Activated B cell treated with CpG ODN at 0.5 μM for 24 hours (primary cell): ENCODE results near the gene SLC10A3. TPM values are rescaled to one million over a fixed set of nuclear protein-coding genes. Genes with fewer than 3 reads are reported as not detected.

Source experiments
- ATAC-seq: fragments of 200-7000 bp; cut with Tn5 transposase; one replicate; pipeline ENCODE4 v1.10.0; 2021; ENCODE audit warnings: low read depth, mild to moderate bottlenecking, moderate library complexity
- CTCF ChIA-PET: fragments of 350-600 bp; sonication (Branson Sonifier 250); formaldehyde crosslinking; loops from one replicate; lab custom pipeline; 2021; ENCODE audit warnings: antibody characterized with exemption; lab: Charles Lee
- POLR2A ChIA-PET: fragments of 350-600 bp; sonication (Branson Sonifier 250); formaldehyde crosslinking; loops from one replicate; lab custom pipeline; 2021; ENCODE audit warnings: antibody characterized with exemption; lab: Charles Lee
- DNase-seq: peaks from one replicate; pipeline ENCODE4 v3.0.0; 2022
- H3K27ac Mint-ChIP-seq: one replicate; pipeline ENCODE4 v1.8.0; 2020; ENCODE audit warnings: mixed read lengths
- H3K27me3 Mint-ChIP-seq: one replicate; pipeline ENCODE4 v1.8.0; 2021; ENCODE audit warnings: mixed read lengths
- H3K36me3 Mint-ChIP-seq: one replicate; pipeline ENCODE4 v1.8.0; 2021; ENCODE audit warnings: low read depth, mixed read lengths
- H3K4me1 Mint-ChIP-seq: one replicate; pipeline ENCODE4 v1.8.0; 2021; ENCODE audit warnings: mixed read lengths
- H3K4me3 Mint-ChIP-seq: one replicate; pipeline ENCODE4 v1.8.0; 2020; ENCODE audit warnings: mild to moderate bottlenecking, mixed read lengths
- H3K9me3 Mint-ChIP-seq: one replicate; pipeline ENCODE4 v1.8.0; 2020; ENCODE audit warnings: mixed read lengths
- CTCF ChIP-seq: fragments of 200-600 bp; IDR thresholded peaks from one replicate; pipeline ENCODE4 v1.8.0; 2022; ENCODE audit warnings: antibody characterized with exemption, mild to moderate bottlenecking
- intact Hi-C: fragments of 100-400 bp; cut with micrococcal nuclease; formaldehyde crosslinking; loops from one replicate; pipeline ENCODE4 v1.15.1; 2024
- total RNA-seq: library from RNA; stranded (reverse); gene quantifications from 2 replicates; pipeline ENCODE4 v1.2.3, GENCODE V29; 2022

SLC10A3 gene
- total RNA-seq, 1 donor from 2014 or later: 13.4 TPM

- intact Hi-C loops: loop anchor here (5.0 kb wide), 2 partner anchors 37 to 97 kb away; partner anchors contain the start of genes PLXNA3 and RPL10
- TF ChIP-seq CTCF: no peak
- H3K4me1 Mint-ChIP-seq: peaks cover 13% of the 10 kb centered on the region
- H3K27ac Mint-ChIP-seq: no peak overlapping the region
- POLR2A ChIA-PET: no interaction called here
- no peaks in the 10 kb centered on the region for H3K27me3 Mint-ChIP-seq
- H3K4me3 Mint-ChIP-seq: no peak overlapping the region
- ATAC-seq (no peak), DNase-seq (no peak)
- CTCF ChIA-PET: no interaction called here
- no peaks in the 10 kb centered on the region for H3K36me3 Mint-ChIP-seq
- no peaks in the 10 kb centered on the region for H3K9me3 Mint-ChIP-seq
These were observed 4.3 kb upstream of the SLC10A3 start for GRCh38 chrX:154494715-154495114.

GRCh38 chrX:154490021-154490413 lies 412 bp downstream of the SLC10A3 start:
- ATAC-seq (peak; percentile 5), DNase-seq (no peak)
- no peaks in the 10 kb centered on the region for H3K9me3 Mint-ChIP-seq
- CTCF ChIA-PET: interaction anchor here (0.8 to 1.0 kb wide), 2 partner anchors 27 to 117 kb away, joined by 3 read pairs; no protein-coding TSS in a partner anchor
- TF ChIP-seq CTCF: no peak
- peaks cover 4% of the 10 kb centered on the region for H3K36me3 Mint-ChIP-seq
- peaks cover 10% of the 10 kb centered on the region for H3K4me1 Mint-ChIP-seq
- intact Hi-C loops: loop anchor here (1.0 to 5.0 kb wide), 4 partner anchors 11 to 93 kb away; partner anchors contain the start of genes FAM3A, LAGE3, PLXNA3 and RPL10
- POLR2A ChIA-PET: interaction anchor here (0.5 to 3.1 kb wide), 19 partner anchors 10 to 519 kb away, joined by 3 to 34 read pairs (median 6); partner anchors contain the start of genes ATP6AP1, DNASE1L1, EMD and FAM3A
- H3K27ac Mint-ChIP-seq: peak overlapping the region; percentile 85
- H3K27me3 Mint-ChIP-seq: no peaks in the 10 kb centered on the region
- peak overlapping the region; percentile 86 for H3K4me3 Mint-ChIP-seq

GRCh38 chrX:154489182-154489581 lies 1.2 kb downstream of the SLC10A3 start:
- Mint-ChIP-seq H3K36me3 (peaks cover 4% of the 10 kb centered on the region), H3K27ac (peak overlapping the region; percentile 85), H3K4me1 (peaks cover 10% of the 10 kb centered on the region), H3K9me3 (no peaks in the 10 kb centered on the region), H3K27me3 (no peaks in the 10 kb centered on the region), H3K4me3 (peak overlapping the region; percentile 86)
- ChIA-PET POLR2A (interaction anchor here (1.0 to 3.1 kb wide), 11 partner anchors 9 to 508 kb away, joined by 3 to 34 read pairs (median 12); partner anchors contain the start of genes DNASE1L1, EMD, FAM3A and LAGE3), CTCF (no interaction called here)
- ATAC-seq (no peak), DNase-seq (no peak)
- TF ChIP-seq CTCF: no peak
- intact Hi-C loops: no loop called here

- no peak overlapping the region for H3K27ac Mint-ChIP-seq
- CTCF ChIA-PET: no interaction called here
- no peak for ATAC-seq
- intact Hi-C loops: no loop called here
- H3K4me3 Mint-ChIP-seq: no peak overlapping the region
- no peak for TF ChIP-seq CTCF
- no peak for DNase-seq
- POLR2A ChIA-PET: interaction anchor here (1.0 to 2.4 kb wide), 4 partner anchors 9 to 78 kb away, joined by 3 to 18 read pairs (median 8); partner anchors contain the start of genes DNASE1L1, LAGE3, PLXNA3 and TAFAZZIN
- no peaks in the 10 kb centered on the region for H3K27me3 Mint-ChIP-seq
- H3K9me3 Mint-ChIP-seq: no peaks in the 10 kb centered on the region
- H3K4me1 Mint-ChIP-seq: peaks cover 12% of the 10 kb centered on the region
- peaks cover 7% of the 10 kb centered on the region for H3K36me3 Mint-ChIP-seq
These were observed 1.9 kb downstream of the SLC10A3 start for GRCh38 chrX:154488336-154489075.
